Measurements from ENCODE around the gene TET1.
"Not testable (repeated sequence)": the region's sequence is repeated elsewhere in the genome, so short reads cannot be mapped to it uniquely, and the experiment has no call there.

TET1 gene

GRCh38 chr10:68606918-68607317, 46.8 kb downstream of the TET1 start:
- peak in 1 of 2 experiments; percentile 44 for DNase-seq (ENCODE audit: low read depth in 2 of 2)

- not testable (repeated sequence) for DNase-seq (ENCODE audit: low read depth in 2 of 2)
Measured at GRCh38 chr10:68610023-68610422, 49.9 kb downstream of the TET1 start.

- DNase-seq (ENCODE audit: low read depth in 2 of 2) = no peak
Measured at GRCh38 chr10:68611227-68611626, 51.1 kb downstream of the TET1 start.

- not testable (repeated sequence) for DNase-seq (ENCODE audit: low read depth in 2 of 2)
Measured at GRCh38 chr10:68613974-68614373, 53.8 kb downstream of the TET1 start.

GRCh38 chr10:68617691-68618090, 57.6 kb downstream of the TET1 start:
- DNase-seq (ENCODE audit: low read depth in 2 of 2) = not testable (repeated sequence)

GRCh38 chr10:68618234-68618633, 58.1 kb downstream of the TET1 start:
- DNase-seq (ENCODE audit: low read depth in 2 of 2) = no peak

GRCh38 chr10:68619595-68619994, 59.5 kb downstream of the TET1 start:
- no peak for DNase-seq (ENCODE audit: low read depth in 2 of 2)

GRCh38 chr10:68625316-68625921, 65.3 kb downstream of the TET1 start:
- DNase-seq (ENCODE audit: low read depth in 2 of 2) = no peak

GRCh38 chr10:68628576-68629127, 68.5 kb downstream of the TET1 start:
- no peak for DNase-seq (ENCODE audit: low read depth in 2 of 2)

- DNase-seq (ENCODE audit: low read depth in 2 of 2) = not testable (repeated sequence)
Measured at GRCh38 chr10:68632271-68632560, 72.1 kb downstream of the TET1 start.

GRCh38 chr10:68633281-68633680, 73.1 kb downstream of the TET1 start:
- DNase-seq (ENCODE audit: low read depth in 2 of 2) = no peak

- no peak for DNase-seq (ENCODE audit: low read depth in 2 of 2)
Measured at GRCh38 chr10:68633816-68634466, 73.8 kb downstream of the TET1 start.

- DNase-seq (ENCODE audit: low read depth in 2 of 2) = no peak
Measured at GRCh38 chr10:68636335-68636734, 76.2 kb downstream of the TET1 start.

- DNase-seq (ENCODE audit: low read depth in 2 of 2) = not testable (repeated sequence)
Measured at GRCh38 chr10:68643550-68643949, 83.4 kb downstream of the TET1 start.

- DNase-seq (ENCODE audit: low read depth in 2 of 2) = peak; percentile 70
Measured at GRCh38 chr10:68647672-68648341, 87.7 kb downstream of the TET1 start.

- no peak for DNase-seq (ENCODE audit: low read depth in 2 of 2)
Measured at GRCh38 chr10:68655620-68656126, 95.5 kb downstream of the TET1 start.

GRCh38 chr10:68665841-68666240, 105.7 kb downstream of the TET1 start:
- peak; percentile 57 to 60 for DNase-seq (ENCODE audit: low read depth in 2 of 2)

- peak; percentile 90 to 94 for DNase-seq (ENCODE audit: low read depth in 2 of 2)
Measured at GRCh38 chr10:68666280-68666760, 106.2 kb downstream of the TET1 start.

GRCh38 chr10:68668231-68668630, 108.1 kb downstream of the TET1 start:
- no peak for DNase-seq (ENCODE audit: low read depth in 2 of 2)

GRCh38 chr10:68668972-68669371, 108.8 kb downstream of the TET1 start:
- no peak for DNase-seq (ENCODE audit: low read depth in 2 of 2)

- no peak for DNase-seq (ENCODE audit: low read depth in 2 of 2)
Measured at GRCh38 chr10:68684413-68684812, 124.3 kb downstream of the TET1 start.

GRCh38 chr10:68696018-68696417, 135.9 kb downstream of the TET1 start:
- DNase-seq (ENCODE audit: low read depth in 2 of 2) = no peak

- no peak for DNase-seq (ENCODE audit: low read depth in 2 of 2)
Measured at GRCh38 chr10:68697106-68697505, 137.0 kb downstream of the TET1 start.
